Mesenchymal stem cell (in vitro differentiated cells and primary cell): ENCODE data around the gene GRIFIN.
"Not testable (repeated sequence)": the region's sequence is repeated elsewhere in the genome, so short reads cannot be mapped to it uniquely, and the experiment has no call there.

Source experiments
- DNase-seq: peaks from one replicate; pipeline ENCODE4 v3.0.0-alpha.2; 2013
- H2AFZ ChIP-seq: one replicate; pipeline ENCODE4 v1.6.1; 2013; ENCODE audit warnings: low read depth, mild to moderate bottlenecking, control low read depth, inconsistent platforms, low read length, moderate library complexity
- H2AK5ac ChIP-seq: 2 replicates; pipeline ENCODE4 v1.6.1; 2013; ENCODE audit warnings: low read length, moderate library complexity, mild to moderate bottlenecking, inconsistent platforms; ENCODE audit not compliant: severe bottlenecking
- H2BK120ac ChIP-seq: one replicate; pipeline ENCODE4 v1.6.1; 2013; ENCODE audit warnings: low read depth, mild to moderate bottlenecking, inconsistent platforms, low read length, moderate library complexity
- H2BK12ac ChIP-seq, 2 experiments: one replicate each; pipeline ENCODE4 v1.6.1; 2013; ENCODE audit warnings: inconsistent platforms in 2 of 2, low read length in 2 of 2, mild to moderate bottlenecking in 2 of 2, moderate library complexity in 2 of 2, control low read depth in 1 of 2
- H2BK15ac ChIP-seq: one replicate; pipeline ENCODE4 v1.6.1; 2013; ENCODE audit warnings: mild to moderate bottlenecking, low read depth, inconsistent platforms; ENCODE audit not compliant: poor library complexity, severe bottlenecking
- H2BK5ac ChIP-seq: 2 replicates; pipeline ENCODE4 v1.6.1; 2013; ENCODE audit warnings: low read depth, mild to moderate bottlenecking, low read length, control low read depth, inconsistent platforms; ENCODE audit not compliant: poor library complexity, severe bottlenecking
- H3K14ac ChIP-seq, 2 experiments: one replicate each; pipeline ENCODE4 v1.6.1; 2013; ENCODE audit warnings: inconsistent platforms in 2 of 2, low read length in 2 of 2, control low read depth in 1 of 2, mild to moderate bottlenecking in 1 of 2, moderate library complexity in 1 of 2
- H3K18ac ChIP-seq, 2 experiments: one replicate each; pipeline ENCODE4 v1.6.1; 2013; ENCODE audit warnings: inconsistent platforms in 2 of 2, low read length in 2 of 2, control low read depth in 1 of 2, low read depth in 1 of 2, mild to moderate bottlenecking in 1 of 2
- H3K23ac ChIP-seq, 2 experiments: one replicate each; pipeline ENCODE4 v1.6.1; 2013; ENCODE audit warnings: inconsistent platforms in 2 of 2, low read length in 2 of 2, mild to moderate bottlenecking in 2 of 2, moderate library complexity in 2 of 2, control low read depth in 1 of 2
- H3K27ac ChIP-seq: 2 replicates; pipeline ENCODE4 v1.5.1; 2013; ENCODE audit warnings: mild to moderate bottlenecking, moderate library complexity, low read length, control low read depth, inconsistent platforms; ENCODE audit not compliant: poor library complexity, severe bottlenecking
- H3K27me3 ChIP-seq, 2 experiments: 2 replicates each; pipeline versions ENCODE4 v1.6.1 to v1.7.0; 2013; ENCODE audit warnings: low read length in 2 of 2, mild to moderate bottlenecking in 2 of 2, moderate library complexity in 2 of 2, control low read depth in 1 of 2, inconsistent platforms in 1 of 2; ENCODE audit not compliant: control insufficient read depth in 1 of 2, insufficient read depth in 1 of 2
- H3K36me3 ChIP-seq, 2 experiments: 2 replicates each; pipeline versions ENCODE4 v1.6.1 to v1.7.0; 2013; ENCODE audit warnings: low read length in 2 of 2, control low read depth in 1 of 2, inconsistent platforms in 1 of 2, low read depth in 1 of 2, mild to moderate bottlenecking in 1 of 2; ENCODE audit not compliant: insufficient read depth in 2 of 2, control insufficient read depth in 1 of 2
- H3K4ac ChIP-seq, 2 experiments: one replicate each; pipeline ENCODE4 v1.6.1; 2013; ENCODE audit warnings: inconsistent platforms in 2 of 2, low read length in 2 of 2, mild to moderate bottlenecking in 2 of 2, moderate library complexity in 2 of 2, control low read depth in 1 of 2, low read depth in 1 of 2
- H3K4me1 ChIP-seq: 2 replicates; pipeline ENCODE4 v1.6.1; 2013; ENCODE audit warnings: low read depth, low read length, control low read depth; ENCODE audit not compliant: control insufficient read depth, insufficient read depth
- H3K4me2 ChIP-seq: 2 replicates; pipeline ENCODE4 v1.6.1; 2013; ENCODE audit warnings: low read length, mild to moderate bottlenecking, inconsistent platforms; ENCODE audit not compliant: poor library complexity, severe bottlenecking
- H3K4me3 ChIP-seq, 2 experiments: 2 replicates each; pipeline versions ENCODE4 v1.5.1 to v1.7.0; 2013; ENCODE audit warnings: low read length in 2 of 2, mild to moderate bottlenecking in 2 of 2, control low read depth in 1 of 2, low read depth in 1 of 2; ENCODE audit not compliant: insufficient read depth in 1 of 2
- H3K79me1 ChIP-seq: replicated peaks from 2 replicates; pipeline ENCODE4 v1.6.1; 2013; ENCODE audit warnings: mild to moderate bottlenecking, control low read depth, low read length, inconsistent platforms; ENCODE audit not compliant: poor library complexity, severe bottlenecking
- H3K9ac ChIP-seq: 2 replicates; pipeline ENCODE4 v1.7.0; 2013; ENCODE audit warnings: mild to moderate bottlenecking, low read length, moderate library complexity
- H3K9me3 ChIP-seq: 2 replicates; pipeline ENCODE4 v1.7.0; 2013; ENCODE audit warnings: mild to moderate bottlenecking, low read length; ENCODE audit not compliant: control insufficient read depth
- H4K8ac ChIP-seq: one replicate; pipeline ENCODE4 v1.6.1; 2013; ENCODE audit warnings: inconsistent platforms, mild to moderate bottlenecking, low read length, moderate library complexity
- H4K91ac ChIP-seq: one replicate; pipeline ENCODE4 v1.6.1; 2013; ENCODE audit warnings: mild to moderate bottlenecking, low read length, inconsistent platforms
- WGBS: methylation state at CpG from one replicate; pipeline ENCODE4 v1.1.7; 2013; ENCODE audit warnings: mixed read lengths; 5-methylcytosine and 5-hydroxymethylcytosine counted together

Gene GRIFIN

DNA sequence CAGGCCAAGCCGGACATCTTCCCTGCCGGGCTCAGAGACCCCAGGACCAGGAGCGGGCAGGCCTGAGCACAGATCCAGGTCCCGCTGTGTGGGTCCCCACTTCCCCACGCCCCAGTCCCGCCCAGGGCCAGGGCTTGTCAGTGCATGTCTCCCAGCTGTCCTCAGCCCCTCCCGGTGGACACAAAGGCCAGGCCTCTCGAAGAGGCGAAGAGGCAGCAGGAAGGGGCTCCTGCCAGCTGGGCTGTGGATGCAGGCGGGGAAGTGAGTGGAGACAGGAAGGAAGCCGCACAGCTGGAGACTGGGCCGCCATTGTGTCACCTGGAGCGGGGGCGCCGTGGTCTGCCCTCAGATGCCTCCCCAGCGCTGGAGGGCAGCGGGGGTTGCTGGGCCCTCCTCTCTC lies 4.8 kb downstream of the GRIFIN start:
- Histone ChIP-seq H4K8ac (peak overlapping the region; percentile 54), H3K36me3 (no peaks in the 10 kb centered on the region), H3K27me3 (peaks cover 0 to 17% of the 10 kb centered on the region in 2 experiments), H2AFZ (peak overlapping the region; percentile 42), H3K4me3 (no peak overlapping the region), H2BK15ac (no peak overlapping the region), H3K18ac (peak overlapping the region; percentile 16 to 18), H2BK5ac (peak overlapping the region; percentile 54), H3K27ac (peak overlapping the region; percentile 49), H3K4me2 (no peak overlapping the region), H3K23ac (no peak overlapping the region), H3K9me3 (no peaks in the 10 kb centered on the region), H3K4ac (no peak overlapping the region), H3K14ac (no peak overlapping the region), H3K9ac (no peak overlapping the region), H2BK12ac (no peak overlapping the region), H3K4me1 (peaks cover 16% of the 10 kb centered on the region), H3K79me1 (no peaks in the 10 kb centered on the region), H4K91ac (peak overlapping the region; percentile 19), H2AK5ac (peak overlapping the region; percentile 26), H2BK120ac (no peak overlapping the region)
- DNase-seq: peak; percentile 25
- 32% methylated on average over 17 of the region's 17 CpGs for WGBS

DNA sequence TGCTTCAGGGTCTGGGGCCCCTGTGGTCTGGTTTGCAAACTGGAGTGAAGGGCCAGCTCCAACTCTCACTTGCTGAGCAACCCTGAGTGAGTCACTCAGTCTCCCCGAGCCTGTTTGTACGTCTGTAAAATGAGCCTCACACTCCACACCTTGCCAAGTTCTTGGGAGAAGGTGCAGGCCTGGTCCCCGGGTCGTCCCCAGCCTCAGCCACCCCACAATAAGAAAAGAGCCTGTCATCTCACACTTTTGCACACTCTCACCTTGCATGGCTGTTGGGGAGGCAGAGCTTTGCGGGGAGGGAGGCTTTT lies 5.2 kb downstream of the GRIFIN start:
- H2BK5ac ChIP-seq: peak overlapping the region; percentile 54
- H3K14ac ChIP-seq: no peak overlapping the region
- peaks cover 0 to 17% of the 10 kb centered on the region in 2 experiments for H3K27me3 ChIP-seq
- H2BK12ac ChIP-seq: no peak overlapping the region
- no peak overlapping the region for H2BK120ac ChIP-seq
- no peak overlapping the region for H3K4me2 ChIP-seq
- H3K36me3 ChIP-seq: no peaks in the 10 kb centered on the region
- peak overlapping the region; percentile 19 for H4K91ac ChIP-seq
- no peak for DNase-seq
- H3K79me1 ChIP-seq: no peaks in the 10 kb centered on the region
- H3K23ac ChIP-seq: no peak overlapping the region
- no peak overlapping the region for H3K9ac ChIP-seq
- H2BK15ac ChIP-seq: no peak overlapping the region
- H4K8ac ChIP-seq: peak overlapping the region; percentile 54
- H2AFZ ChIP-seq: no peak overlapping the region
- no peak overlapping the region for H3K4ac ChIP-seq
- peak overlapping the region; percentile 26 for H2AK5ac ChIP-seq
- peak overlapping the region; percentile 49 for H3K27ac ChIP-seq
- 57% methylated on average over 3 of the region's 5 CpGs for WGBS
- H3K4me3 ChIP-seq: no peak overlapping the region
- peak overlapping the region; percentile 16 to 18 for H3K18ac ChIP-seq
- H3K4me1 ChIP-seq: peaks cover 16% of the 10 kb centered on the region
- H3K9me3 ChIP-seq: no peaks in the 10 kb centered on the region

DNA sequence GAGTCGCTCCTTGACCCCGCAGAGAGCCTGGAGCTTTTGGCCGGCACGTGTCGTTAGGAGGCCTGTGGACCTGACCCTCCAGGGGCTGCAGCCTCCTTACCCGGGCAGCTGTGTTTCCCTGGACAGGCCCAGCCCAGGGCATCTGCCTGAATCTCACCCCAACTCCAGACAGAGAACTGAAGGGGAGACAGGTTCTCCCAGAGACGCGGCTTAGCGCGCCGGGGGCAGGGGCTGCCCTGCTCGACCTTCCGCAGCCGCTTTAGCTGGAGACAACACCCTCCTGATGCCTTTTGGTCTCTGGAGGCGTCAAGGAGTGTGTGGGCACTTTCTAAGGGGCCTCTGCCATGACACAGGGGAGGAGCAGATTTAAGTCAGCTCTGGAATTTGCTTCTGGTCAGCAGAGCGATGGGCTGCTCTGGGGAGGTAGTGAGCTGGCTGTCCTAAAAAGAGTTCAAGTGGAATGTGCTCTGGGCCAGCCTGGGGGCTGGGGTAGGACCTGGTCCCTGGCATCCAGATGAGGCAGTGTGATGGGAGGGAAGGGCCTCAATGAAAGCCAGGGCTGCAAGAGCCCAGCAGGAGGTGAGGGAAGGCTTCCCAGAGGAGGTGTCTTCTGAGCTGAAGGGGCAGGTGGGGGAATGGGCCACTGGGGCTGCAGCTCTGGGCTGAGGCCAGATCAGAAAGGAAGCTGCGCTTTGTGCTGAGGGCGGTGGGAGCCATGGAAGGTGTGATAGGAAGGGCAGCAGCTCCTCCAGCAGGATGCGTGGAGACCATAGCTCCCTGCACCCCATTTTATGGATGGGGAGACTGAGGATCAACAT lies 5.8 kb downstream of the GRIFIN start:
- Histone ChIP-seq H3K27me3 (peaks cover 0 to 17% of the 10 kb centered on the region in 2 experiments), H3K4me2 (no peak overlapping the region), H2BK120ac (no peak overlapping the region), H3K4me3 (no peak overlapping the region), H3K18ac (no peak overlapping the region), H2AK5ac (peak overlapping the region; percentile 67), H3K4ac (no peak overlapping the region), H3K36me3 (no peaks in the 10 kb centered on the region), H4K91ac (no peak overlapping the region), H3K27ac (no peak overlapping the region), H3K14ac (no peak overlapping the region), H3K23ac (no peak overlapping the region), H3K9ac (no peak overlapping the region), H4K8ac (no peak overlapping the region), H2AFZ (no peak overlapping the region), H3K79me1 (no peaks in the 10 kb centered on the region), H2BK15ac (no peak overlapping the region), H3K4me1 (peaks cover 16% of the 10 kb centered on the region), H2BK5ac (no peak overlapping the region), H3K9me3 (no peaks in the 10 kb centered on the region), H2BK12ac (peak overlapping the region in 1 of 2 experiments; percentile 61)
- 71% methylated on average over 19 of the region's 19 CpGs for WGBS
- no peak for DNase-seq

DNA sequence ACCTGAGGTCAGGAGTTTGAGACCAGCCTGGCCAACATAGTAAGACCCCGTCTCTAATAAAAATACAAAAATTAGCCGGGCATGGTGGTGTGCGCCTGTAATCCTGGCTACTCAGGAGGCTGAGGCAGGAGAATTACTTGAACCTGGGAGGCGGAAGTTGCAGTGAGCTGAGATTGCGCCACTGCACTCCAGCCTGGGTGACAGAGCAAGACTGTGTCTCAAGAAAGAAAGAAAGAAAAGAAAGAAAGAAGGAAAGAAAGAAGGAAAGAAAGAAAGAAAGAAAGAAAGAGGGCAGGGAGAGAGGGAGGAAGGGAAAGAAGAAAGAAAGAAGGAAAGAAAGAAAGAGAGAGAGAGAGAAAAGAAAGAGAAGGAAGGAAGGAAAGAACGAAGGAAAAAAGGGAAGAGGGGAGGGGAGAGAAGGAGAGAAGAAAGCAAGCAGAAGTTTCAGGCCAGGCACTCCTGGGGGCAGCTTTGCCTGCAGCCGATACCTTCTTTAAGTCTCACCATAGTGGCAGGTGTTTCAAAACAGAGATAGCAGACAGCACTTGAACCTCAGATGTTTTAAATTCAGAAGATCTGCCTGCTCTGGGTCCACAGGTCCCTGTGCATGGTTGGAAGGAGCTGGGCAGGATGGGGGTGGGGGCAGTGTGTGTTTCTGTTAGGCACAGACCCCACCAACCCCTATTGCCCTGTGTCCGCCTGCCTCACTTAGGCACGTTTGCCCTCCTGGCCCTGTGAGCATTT lies 6.6 kb downstream of the GRIFIN start:
- not testable (repeated sequence) for DNase-seq, H3K4me3 ChIP-seq, H2BK12ac ChIP-seq, H3K14ac ChIP-seq, H3K4ac ChIP-seq, H4K91ac ChIP-seq, H4K8ac ChIP-seq, H2BK120ac ChIP-seq, H3K23ac ChIP-seq, H2BK5ac ChIP-seq, H2BK15ac ChIP-seq, H3K27ac ChIP-seq, H2AK5ac ChIP-seq, H3K79me1 ChIP-seq, H2AFZ ChIP-seq, H3K9ac ChIP-seq, H3K4me2 ChIP-seq, H3K9me3 ChIP-seq, H3K36me3 ChIP-seq, H3K18ac ChIP-seq
- Histone ChIP-seq H3K27me3 (peaks cover 0 to 17% of the 10 kb centered on the region in 2 experiments), H3K4me1 (peaks cover 16% of the 10 kb centered on the region)
- 79% methylated on average over 9 of the region's 9 CpGs for WGBS
